SK-N-SH treated with all-trans-retinoic acid at 6 μM for 48 hours (cell line): ENCODE data around the gene UBQLN2.

Source experiments
- ATAC-seq: fragments of 200-7000 bp; cut with Tn5 transposase; 3 replicates; pipeline ENCODE4 v1.9.1; 2020; ENCODE audit warnings: mild to moderate bottlenecking, moderate library complexity
- BACH2 ChIP-seq: fragments of 250-450 bp; sonication (Bioruptor Pico); IDR thresholded peaks from 2 replicates; pipeline ENCODE4 v1.9.0; 2021; ENCODE audit warnings: mild to moderate bottlenecking, borderline replicate concordance
- CREB5 ChIP-seq: fragments of 250-450 bp; sonication (Bioruptor Pico); IDR thresholded peaks from 2 replicates; pipeline ENCODE4 v1.5.1; 2020; ENCODE audit warnings: low read depth, mild to moderate bottlenecking, moderate library complexity
- CSDC2 ChIP-seq: fragments of 250-450 bp; sonication (Bioruptor Pico); IDR thresholded peaks from 2 replicates; pipeline ENCODE4 v1.5.0; 2020; ENCODE audit warnings: mild to moderate bottlenecking, moderate library complexity
- GLIS3 ChIP-seq: fragments of 250-450 bp; sonication (Bioruptor Pico); IDR thresholded peaks from 2 replicates; pipeline ENCODE4 v1.5.0; 2020; ENCODE audit warnings: mild to moderate bottlenecking, moderate library complexity
- ISL1 ChIP-seq: fragments of 250-450 bp; sonication (Bioruptor Pico); IDR thresholded peaks from 2 replicates; pipeline ENCODE4 v2.1.2; 2022; ENCODE audit warnings: mild to moderate bottlenecking, moderate library complexity
- PPARA ChIP-seq: fragments of 250-450 bp; sonication (Bioruptor Pico); IDR thresholded peaks from 2 replicates; pipeline ENCODE4 v1.5.0; 2020; ENCODE audit warnings: mild to moderate bottlenecking, borderline replicate concordance
- RARB ChIP-seq: fragments of 250-450 bp; sonication (Bioruptor Pico); IDR thresholded peaks from 2 replicates; pipeline ENCODE4 v1.8.0; 2021; ENCODE audit warnings: mild to moderate bottlenecking, moderate library complexity
- SNAI2 ChIP-seq: fragments of 250-450 bp; sonication (Bioruptor Pico); IDR thresholded peaks from 2 replicates; pipeline ENCODE4 v1.5.0; 2020; ENCODE audit warnings: mild to moderate bottlenecking, moderate library complexity
- TCF4 ChIP-seq: fragments of 250-450 bp; sonication (Bioruptor Pico); IDR thresholded peaks from 2 replicates; pipeline ENCODE4 v1.8.0; 2021; ENCODE audit warnings: mild to moderate bottlenecking, moderate library complexity, borderline replicate concordance
- ZC3H10 ChIP-seq: fragments of 250-450 bp; sonication (Bioruptor Pico); IDR thresholded peaks from 2 replicates; pipeline ENCODE4 v1.5.1; 2021; ENCODE audit warnings: mild to moderate bottlenecking, moderate library complexity
- ZFP3 ChIP-seq: fragments of 250-450 bp; sonication (Bioruptor Pico); IDR thresholded peaks from 2 replicates; pipeline ENCODE4 v1.5.0; 2020; ENCODE audit warnings: mild to moderate bottlenecking, moderate library complexity
- ZNF565 ChIP-seq: fragments of 450-650 bp; formaldehyde crosslinking; conservative IDR thresholded peaks from 2 replicates; pipeline ENCODE4 v1.5.0; 2020; ENCODE audit warnings: low read depth, mild to moderate bottlenecking, moderate library complexity
- ZNF70 ChIP-seq: fragments of 450-650 bp; formaldehyde crosslinking; IDR thresholded peaks from 2 replicates; pipeline ENCODE4 v1.5.0; 2020; ENCODE audit warnings: mild to moderate bottlenecking, moderate library complexity
- ZNF8 ChIP-seq: fragments of 450-650 bp; formaldehyde crosslinking; IDR thresholded peaks from 2 replicates; pipeline ENCODE4 v1.5.0; 2020; ENCODE audit warnings: mild to moderate bottlenecking, moderate library complexity
- TF ChIP-seq, protein P1 (sequence below): fragments of 250-450 bp; sonication (Bioruptor Pico); IDR thresholded peaks from 2 replicates; pipeline ENCODE4 v1.8.0; 2021; ENCODE audit warnings: low read depth, mild to moderate bottlenecking, moderate library complexity, borderline replicate concordance
- TF ChIP-seq, protein P2 (sequence below): fragments of 250-450 bp; sonication (Bioruptor Pico); IDR thresholded peaks from 2 replicates; pipeline ENCODE4 v1.8.0; 2020; ENCODE audit warnings: mild to moderate bottlenecking, moderate library complexity, borderline replicate concordance
- TF ChIP-seq, protein P3 (sequence below): fragments of 250-450 bp; sonication (Bioruptor Pico); IDR thresholded peaks from 2 replicates; pipeline ENCODE4 v1.5.1; 2021; ENCODE audit warnings: mild to moderate bottlenecking, moderate library complexity

The UBQLN2 gene

GRCh38 chrX:56569378-56570057 is 6.1 kb downstream of the UBQLN2 start:
- TF ChIP-seq SNAI2 (CRISPR knock-in tag) (no peak), ZNF565 (no peak), BACH2 (CRISPR knock-in tag) (no peak), GLIS3 (CRISPR knock-in tag) (no peak), ZNF8 (CRISPR knock-in tag) (no peak), ZNF70 (CRISPR knock-in tag) (no peak), ISL1 (no peak), CREB5 (no peak), RARB (CRISPR knock-in tag) (no peak), TCF4 (CRISPR knock-in tag) (no peak)
- TF ChIP-seq, protein P1, sequence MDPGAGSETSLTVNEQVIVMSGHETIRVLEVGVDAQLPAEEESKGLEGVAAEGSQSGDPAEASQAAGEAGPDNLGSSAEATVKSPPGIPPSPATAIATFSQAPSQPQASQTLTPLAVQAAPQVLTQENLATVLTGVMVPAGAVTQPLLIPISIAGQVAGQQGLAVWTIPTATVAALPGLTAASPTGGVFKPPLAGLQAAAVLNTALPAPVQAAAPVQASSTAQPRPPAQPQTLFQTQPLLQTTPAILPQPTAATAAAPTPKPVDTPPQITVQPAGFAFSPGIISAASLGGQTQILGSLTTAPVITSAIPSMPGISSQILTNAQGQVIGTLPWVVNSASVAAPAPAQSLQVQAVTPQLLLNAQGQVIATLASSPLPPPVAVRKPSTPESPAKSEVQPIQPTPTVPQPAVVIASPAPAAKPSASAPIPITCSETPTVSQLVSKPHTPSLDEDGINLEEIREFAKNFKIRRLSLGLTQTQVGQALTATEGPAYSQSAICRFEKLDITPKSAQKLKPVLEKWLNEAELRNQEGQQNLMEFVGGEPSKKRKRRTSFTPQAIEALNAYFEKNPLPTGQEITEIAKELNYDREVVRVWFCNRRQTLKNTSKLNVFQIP (CRISPR knock-in tag) = no peak
- TF ChIP-seq, protein P2, sequence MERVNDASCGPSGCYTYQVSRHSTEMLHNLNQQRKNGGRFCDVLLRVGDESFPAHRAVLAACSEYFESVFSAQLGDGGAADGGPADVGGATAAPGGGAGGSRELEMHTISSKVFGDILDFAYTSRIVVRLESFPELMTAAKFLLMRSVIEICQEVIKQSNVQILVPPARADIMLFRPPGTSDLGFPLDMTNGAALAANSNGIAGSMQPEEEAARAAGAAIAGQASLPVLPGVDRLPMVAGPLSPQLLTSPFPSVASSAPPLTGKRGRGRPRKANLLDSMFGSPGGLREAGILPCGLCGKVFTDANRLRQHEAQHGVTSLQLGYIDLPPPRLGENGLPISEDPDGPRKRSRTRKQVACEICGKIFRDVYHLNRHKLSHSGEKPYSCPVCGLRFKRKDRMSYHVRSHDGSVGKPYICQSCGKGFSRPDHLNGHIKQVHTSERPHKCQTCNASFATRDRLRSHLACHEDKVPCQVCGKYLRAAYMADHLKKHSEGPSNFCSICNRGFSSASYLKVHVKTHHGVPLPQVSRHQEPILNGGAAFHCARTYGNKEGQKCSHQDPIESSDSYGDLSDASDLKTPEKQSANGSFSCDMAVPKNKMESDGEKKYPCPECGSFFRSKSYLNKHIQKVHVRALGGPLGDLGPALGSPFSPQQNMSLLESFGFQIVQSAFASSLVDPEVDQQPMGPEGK (CRISPR knock-in tag) = no peak
- TF ChIP-seq, protein P3, sequence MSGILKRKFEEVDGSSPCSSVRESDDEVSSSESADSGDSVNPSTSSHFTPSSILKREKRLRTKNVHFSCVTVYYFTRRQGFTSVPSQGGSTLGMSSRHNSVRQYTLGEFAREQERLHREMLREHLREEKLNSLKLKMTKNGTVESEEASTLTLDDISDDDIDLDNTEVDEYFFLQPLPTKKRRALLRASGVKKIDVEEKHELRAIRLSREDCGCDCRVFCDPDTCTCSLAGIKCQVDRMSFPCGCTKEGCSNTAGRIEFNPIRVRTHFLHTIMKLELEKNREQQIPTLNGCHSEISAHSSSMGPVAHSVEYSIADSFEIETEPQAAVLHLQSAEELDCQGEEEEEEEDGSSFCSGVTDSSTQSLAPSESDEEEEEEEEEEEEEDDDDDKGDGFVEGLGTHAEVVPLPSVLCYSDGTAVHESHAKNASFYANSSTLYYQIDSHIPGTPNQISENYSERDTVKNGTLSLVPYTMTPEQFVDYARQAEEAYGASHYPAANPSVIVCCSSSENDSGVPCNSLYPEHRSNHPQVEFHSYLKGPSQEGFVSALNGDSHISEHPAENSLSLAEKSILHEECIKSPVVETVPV (CRISPR knock-in tag) = no peak
- ATAC-seq = no peak

GRCh38 chrX:56572975-56573374 is 9.5 kb downstream of the UBQLN2 start:
- TF ChIP-seq GLIS3 (CRISPR knock-in tag) (no peak), CREB5 (no peak), ZFP3 (CRISPR knock-in tag) (no peak), ZC3H10 (no peak), BACH2 (CRISPR knock-in tag) (no peak)
- ATAC-seq = no peak

DNA sequence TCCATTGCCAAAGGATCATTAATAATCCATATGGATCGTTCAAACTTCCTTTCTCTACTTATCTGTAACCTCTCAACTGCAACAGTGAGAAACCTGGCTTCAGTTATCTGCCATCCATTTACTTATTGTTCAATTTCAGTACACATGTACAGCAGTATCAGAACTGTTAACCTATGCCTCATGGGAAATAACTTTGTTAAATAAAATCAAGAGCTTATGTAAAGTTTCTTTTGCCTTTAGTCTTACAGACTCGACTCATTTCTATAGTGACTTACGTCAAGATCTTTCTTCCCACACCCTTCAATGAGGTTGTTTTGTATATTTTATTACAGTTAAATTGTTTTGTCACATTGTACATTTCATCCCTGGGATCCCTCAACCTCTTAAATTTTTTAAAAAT is 11.4 kb downstream of the UBQLN2 start:
- no peak for ATAC-seq
- TF ChIP-seq CSDC2 (CRISPR knock-in tag) (no peak), GLIS3 (CRISPR knock-in tag) (no peak), ZNF565 (no peak), ZC3H10 (no peak), ZFP3 (CRISPR knock-in tag) (no peak)
- TF ChIP-seq, protein P1 (CRISPR knock-in tag) = no peak

- no peak for ATAC-seq
- no peak for TF ChIP-seq PPARA (CRISPR knock-in tag)
Measured at GRCh38 chrX:56576721-56577120, 13.3 kb downstream of the UBQLN2 start.
